CD4-positive, alpha-beta memory T cell (primary cell): ENCODE measurements around the gene PADI1. TPM values are rescaled to one million over a fixed set of nuclear protein-coding genes. Genes with fewer than 3 reads are reported as not detected.

Experiments used
- CTCF ChIA-PET: fragments of 350-600 bp; sonication (Branson Sonifier 250); formaldehyde crosslinking; loops from one replicate; lab custom pipeline; 2021; ENCODE audit warnings: inconsistent platforms; ENCODE audit not compliant: partially characterized antibody; lab: Charles Lee
- POLR2A ChIA-PET: fragments of 350-600 bp; sonication (Branson Sonifier 250); formaldehyde crosslinking; loops from one replicate; lab custom pipeline; 2021; ENCODE audit not compliant: partially characterized antibody; lab: Charles Lee
- DNase-seq, 5 donors: peaks; one replicate each; pipeline versions ENCODE4 v3.0.0 to v3.0.0-alpha.2; 2020 to 2022; ENCODE audit warnings: mixed read lengths in 1 of 5
- H3K27ac ChIP-seq: one replicate; pipeline ENCODE4 v1.7.0; 2013; ENCODE audit warnings: low read depth, low read length
- H3K27me3 ChIP-seq: 2 replicates; pipeline ENCODE4 v1.7.0; 2013; ENCODE audit warnings: mild to moderate bottlenecking, low read length, moderate library complexity; ENCODE audit not compliant: insufficient read depth
- H3K36me3 ChIP-seq: 2 replicates; pipeline ENCODE4 v1.7.0; 2013; ENCODE audit warnings: mild to moderate bottlenecking, low read length, moderate library complexity; ENCODE audit not compliant: insufficient read depth
- H3K4me1 ChIP-seq: 2 replicates; pipeline ENCODE4 v1.7.0; 2013; ENCODE audit warnings: mild to moderate bottlenecking, low read length, moderate library complexity; ENCODE audit not compliant: insufficient read depth
- H3K4me3 ChIP-seq, 2 donors: one replicate each; pipeline ENCODE4 v1.7.0; 2013; ENCODE audit warnings: low read length in 2 of 2, mild to moderate bottlenecking in 1 of 2
- H3K9me3 ChIP-seq, 2 donors: one replicate each; pipeline ENCODE4 v1.7.0; 2013; ENCODE audit warnings: low read length in 2 of 2, control low read depth in 1 of 2; ENCODE audit not compliant: control insufficient read depth in 1 of 2
- H3K27ac Mint-ChIP-seq, 7 donors: one replicate each; pipeline ENCODE4 v1.8.0; 2020 to 2021; ENCODE audit warnings: mixed read lengths in 7 of 7, mild to moderate bottlenecking in 6 of 7, inconsistent platforms in 3 of 7, moderate library complexity in 3 of 7
- H3K27me3 Mint-ChIP-seq, 2 donors: one replicate each; pipeline ENCODE4 v1.8.0; 2020 to 2021; ENCODE audit warnings: mixed read lengths in 2 of 2
- H3K36me3 Mint-ChIP-seq, 2 donors: one replicate each; pipeline ENCODE4 v1.8.0; 2020 to 2021; ENCODE audit warnings: mixed read lengths in 2 of 2, inconsistent platforms in 1 of 2, mild to moderate bottlenecking in 1 of 2
- H3K4me1 Mint-ChIP-seq, 4 donors: one replicate each; pipeline ENCODE4 v1.8.0; 2020 to 2021; ENCODE audit warnings: mixed read lengths in 4 of 4, mild to moderate bottlenecking in 1 of 4
- H3K4me3 Mint-ChIP-seq, 8 donors: one replicate each; pipeline ENCODE4 v1.8.0; 2020 to 2021; ENCODE audit warnings: mixed read lengths in 8 of 8, mild to moderate bottlenecking in 7 of 8, moderate library complexity in 6 of 8, inconsistent platforms in 3 of 8
- H3K9me3 Mint-ChIP-seq, 8 donors: one replicate each; pipeline ENCODE4 v1.8.0; 2020 to 2021; ENCODE audit warnings: mixed read lengths in 8 of 8, mild to moderate bottlenecking in 5 of 8, inconsistent platforms in 3 of 8, moderate library complexity in 1 of 8
- intact Hi-C: fragments of 100-400 bp; cut with micrococcal nuclease; formaldehyde crosslinking; loops from one replicate; pipeline ENCODE4 v1.15.1; 2023
- microRNA-seq: library from miRNA; unstranded; fragments of <30 nt; microRNA quantifications from one replicate; pipeline ENCODE4 v1.2.0, GENCODE V29; 2021; ENCODE audit warnings: borderline replicate concordance, borderline number of aligned reads, borderline microRNAs expressed, mixed read lengths
- polyA plus RNA-seq, 2 donors: library from polyadenylated mRNA; unstranded; fragments of 300-500 nt; fragmentation: Illumina TruSeq; gene quantifications; one replicate each; pipeline ENCODE4 v1.2.3, GENCODE V29; 2021
- total RNA-seq, 2 experiments: library from RNA; stranded (reverse); gene quantifications; one replicate each; pipeline ENCODE4 v1.2.3, GENCODE V29; 2021

PADI1 gene
- total and polyA plus RNA-seq, 4 experiments from 2014 or later, result not detected

DNA sequence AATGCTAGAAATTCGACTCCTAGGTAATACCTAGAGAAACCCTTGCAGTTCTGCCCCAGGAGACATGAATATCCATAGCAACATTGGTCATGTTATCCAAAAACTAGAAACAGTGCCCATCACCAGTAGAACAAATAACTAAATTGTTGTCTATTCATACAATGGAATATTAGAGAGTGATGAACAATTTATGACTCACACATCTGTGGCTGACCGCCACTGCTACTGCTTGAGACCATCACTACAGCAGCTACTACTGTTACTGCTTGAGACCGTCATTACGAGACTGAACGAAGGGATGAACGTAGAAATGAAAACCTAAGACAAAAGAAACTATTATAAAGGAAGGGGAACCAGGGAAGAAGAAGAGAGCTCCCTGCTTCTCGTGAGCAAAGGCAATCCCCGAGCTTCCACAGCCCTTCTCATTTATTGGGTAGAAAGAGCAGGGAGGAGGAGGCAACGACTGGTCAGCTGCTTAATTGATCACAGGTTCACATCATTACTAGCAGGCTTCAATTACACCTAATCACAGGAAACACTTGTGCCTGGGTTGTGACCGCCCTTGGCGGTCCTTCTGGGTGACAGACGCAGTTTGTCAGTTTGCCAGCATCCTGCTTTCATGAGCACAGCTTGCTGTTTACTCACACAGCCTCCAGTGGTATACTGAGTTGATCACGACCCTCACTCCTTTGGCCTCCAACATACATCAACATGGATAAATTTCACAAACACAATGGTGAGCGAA lies 88.9 kb downstream of the PADI1 start:
- no peaks in the 10 kb centered on the region for H3K27me3 ChIP-seq
- H3K9me3 ChIP-seq, result no peaks in the 10 kb centered on the region
- POLR2A ChIA-PET, result no interaction called here
- Mint-ChIP-seq H3K9me3 (peaks cover 0 to 3% (median 0%) of the 10 kb centered on the region in 8 donors), H3K27ac (no peak overlapping the region), H3K4me1 (no peaks in the 10 kb centered on the region), H3K36me3 (no peaks in the 10 kb centered on the region), H3K27me3 (peaks cover 12 to 16% of the 10 kb centered on the region in 2 donors), H3K4me3 (no peak overlapping the region)
- no peak overlapping the region for H3K27ac ChIP-seq
- DNase-seq, result no peak
- no peak overlapping the region for H3K4me3 ChIP-seq
- H3K4me1 ChIP-seq, result no peaks in the 10 kb centered on the region
- intact Hi-C loops, result no loop called here
- CTCF ChIA-PET, result no interaction called here
- no peaks in the 10 kb centered on the region for H3K36me3 ChIP-seq

DNA sequence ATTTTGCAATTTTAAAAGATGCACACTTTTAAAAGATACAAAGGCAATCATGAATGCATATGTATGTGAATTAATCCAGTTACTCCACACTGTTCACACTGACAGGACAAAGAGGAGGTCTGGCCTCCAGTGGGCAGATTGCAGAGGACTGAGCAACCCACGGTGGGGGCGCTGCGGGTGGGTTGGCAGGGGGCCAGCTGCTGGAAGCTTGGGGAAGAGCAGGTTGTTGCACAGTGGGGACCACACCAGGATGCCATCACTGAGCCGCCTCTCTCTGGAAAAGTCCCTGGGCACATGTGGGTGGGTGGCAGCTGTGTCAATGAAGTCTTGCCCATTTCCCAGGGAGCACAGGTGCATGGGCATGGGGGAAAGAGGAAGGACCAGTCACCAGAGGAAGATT lies 90.4 kb downstream of the PADI1 start:
- DNase-seq, result no peak
- Histone ChIP-seq H3K36me3 (no peaks in the 10 kb centered on the region), H3K4me3 (no peak overlapping the region), H3K9me3 (no peaks in the 10 kb centered on the region), H3K27me3 (no peaks in the 10 kb centered on the region), H3K4me1 (no peaks in the 10 kb centered on the region), H3K27ac (no peak overlapping the region)
- CTCF ChIA-PET, result no interaction called here
- POLR2A ChIA-PET, result no interaction called here
- H3K4me1 Mint-ChIP-seq, result no peaks in the 10 kb centered on the region
- peaks cover 0 to 8% (median 0%) of the 10 kb centered on the region in 8 donors for H3K9me3 Mint-ChIP-seq
- no peak overlapping the region for H3K4me3 Mint-ChIP-seq
- H3K27ac Mint-ChIP-seq, result no peak overlapping the region
- H3K27me3 Mint-ChIP-seq, result peaks cover 15 to 19% of the 10 kb centered on the region in 2 donors
- intact Hi-C loops, result no loop called here
- no peaks in the 10 kb centered on the region for H3K36me3 Mint-ChIP-seq

Small RNA genes within 50 kb of the gene (microRNA-seq; reads per million reads assigned to microRNA genes)
- gene MIR3972, result not detected

Other genes with a start within 250 kb of the PADI1 start
- not detected for gene MFAP2, start 224.5 kb upstream of the PADI1 start, total RNA-seq
- not detected for gene MFAP2, start 224.5 kb upstream of the PADI1 start, polyA plus RNA-seq
- 10 to 100 TPM; 54.6 to 56.5 TPM for gene ATP13A2, start 193.2 kb upstream of the PADI1 start, total RNA-seq
- gene ATP13A2, start 193.2 kb upstream of the PADI1 start, polyA plus RNA-seq, result 10 to 100 TPM; 24.6 to 60.4 TPM
- 10 to 100 TPM; 57.0 to 66.4 TPM for gene SDHB, start 151.1 kb upstream of the PADI1 start, total RNA-seq
- gene SDHB, start 151.1 kb upstream of the PADI1 start, polyA plus RNA-seq, result 100 to 1,000 TPM; 152 to 219 TPM
- gene PADI2, start 85.7 kb upstream of the PADI1 start, total RNA-seq, result under 1 TPM in 1 of 2 experiments, not detected in 1; 0.14 TPM
- not detected for gene PADI2, start 85.7 kb upstream of the PADI1 start, polyA plus RNA-seq
- gene PADI3, start 44.0 kb downstream of the PADI1 start, total RNA-seq, result not detected
- not detected for gene PADI3, start 44.0 kb downstream of the PADI1 start, polyA plus RNA-seq
- gene PADI4, start 103.1 kb downstream of the PADI1 start, total RNA-seq, result under 1 TPM in 1 of 2 experiments, not detected in 1; 0.14 TPM
- gene PADI4, start 103.1 kb downstream of the PADI1 start, polyA plus RNA-seq, result under 1 TPM in 1 of 2 donors, not detected in 1; 0.08 TPM
- gene PADI6, start 167.1 kb downstream of the PADI1 start, total RNA-seq, result not detected
- gene PADI6, start 167.1 kb downstream of the PADI1 start, polyA plus RNA-seq, result under 1 TPM in 1 of 2 donors, not detected in 1; 0.10 TPM
- gene RCC2, start 234.5 kb downstream of the PADI1 start, total RNA-seq, result 10 to 100 TPM; 38.5 to 41.2 TPM
- gene RCC2, start 234.5 kb downstream of the PADI1 start, polyA plus RNA-seq, result 10 to 100 TPM in 1 of 2 donors, 1 to 10 TPM in 1; 6.7 to 18.3 TPM